Airway epithelial cell (primary cell): Measurements from ENCODE around the gene GALNT14. TPM values are rescaled to one million over a fixed set of nuclear protein-coding genes. Genes with fewer than 3 reads are reported as not detected.

ENCODE experiments used
- total RNA-seq: library from RNA; depleted of rRNA; stranded (reverse); fragments of >200 nt; gene quantifications from 2 replicates; pipeline ENCODE4 v1.2.3, GENCODE V29; 2015

GALNT14 gene
- total RNA-seq = 22.8 and 28.1 TPM in 2 replicates

GRCh38 chr2:31138037-31138962 is at the start of gene GALNT14:
GALNT14 (minus strand) TSS chr2:31138440; CDS start chr2:31138086, 354 bp downstream.

Other genes starting within 250 kb of the GALNT14 start
- 2.9 and 4.0 TPM in 2 replicates for gene CAPN14, start 79.1 kb upstream of the GALNT14 start, total RNA-seq
- 3.4 and 4.6 TPM in 2 replicates for gene EHD3, start 95.7 kb upstream of the GALNT14 start, total RNA-seq